GM12892 (cell line): ENCODE data around the gene ZNF787.

Source experiments
- POLR2A ChIP-seq: IDR thresholded peaks from 2 replicates; pipeline ENCODE4 v1.6.1; 2011; ENCODE audit warnings: low read depth, low read length, control low read depth
- POLR2AphosphoS5 ChIP-seq: IDR thresholded peaks from 2 replicates; pipeline ENCODE4 v1.6.1; 2011; ENCODE audit warnings: low read depth, low read length, control low read depth
- TAF1 ChIP-seq: IDR thresholded peaks from 2 replicates; pipeline ENCODE4 v1.6.1; 2011; ENCODE audit warnings: low read depth, mild to moderate bottlenecking, control low read depth, low read length, borderline replicate concordance

GRCh38 chr19:56092685-56093631 lies 28.1 kb downstream of the ZNF787 start:
- TF ChIP-seq TAF1 (no peak), POLR2AphosphoS5 (peak; percentile 40; the same call in 1 of the 2 replicates), POLR2A (0 out of 2 replicates have a peak, but pooled peaks have one; percentile 17)
